TTC549 (cell line): ENCODE data around the gene CSAD.
"Not testable (repeated sequence)": the region's sequence is repeated elsewhere in the genome, so short reads cannot be mapped to it uniquely, and the experiment has no call there.

Source experiments
- FAIRE-seq: peaks from 2 replicates; lab custom pipeline; 2012; peaks lifted over from hg19 to GRCh38; lab: Jason Lieb, UNC

Gene CSAD

GRCh38 chr12:53217931-53218307, 37.2 kb upstream of the CSAD start:
- no peak for FAIRE-seq

DNA sequence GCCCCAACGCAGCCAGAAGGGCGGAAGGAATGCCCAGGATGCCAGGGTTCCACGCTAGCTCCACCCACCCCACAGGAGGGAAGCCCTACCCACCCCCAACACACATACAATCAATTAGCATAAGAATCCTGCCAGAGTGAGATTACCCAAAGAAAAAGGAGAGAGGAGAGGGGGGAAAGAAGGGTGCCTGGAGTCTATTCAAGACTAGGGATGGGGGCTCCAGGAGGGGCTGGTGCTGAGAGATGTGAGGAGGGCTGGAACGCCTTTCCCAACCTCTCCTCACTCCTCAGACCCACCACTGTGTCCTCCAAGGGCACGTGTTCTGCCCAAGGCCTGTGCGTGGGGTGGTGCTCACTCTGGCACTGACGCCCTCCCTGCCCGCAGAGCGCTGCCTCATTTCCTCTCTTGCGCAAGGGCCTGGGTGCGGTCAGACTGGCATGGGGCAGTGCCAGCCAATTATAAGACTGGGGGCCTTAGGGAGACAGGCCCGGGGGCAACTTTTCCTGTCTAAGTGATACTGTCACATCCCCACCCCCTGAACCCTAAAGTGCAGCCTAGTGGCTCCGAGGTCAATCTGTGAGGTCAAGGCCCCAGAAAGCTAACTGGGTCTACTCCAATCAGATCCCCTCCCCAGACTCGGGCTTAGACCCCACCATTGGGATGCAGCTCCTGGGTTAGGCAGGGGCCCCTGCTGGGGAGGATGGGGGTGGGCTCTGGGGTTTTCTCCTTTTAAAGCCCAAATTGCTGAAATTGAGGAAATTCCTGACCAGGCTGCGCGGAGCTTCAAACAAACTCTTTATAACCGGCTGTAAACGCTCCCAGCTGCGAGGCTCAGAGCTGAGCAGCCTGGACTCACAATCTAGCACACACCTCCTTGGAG, 36.6 kb upstream of the CSAD start:
- FAIRE-seq, result no peak

- no peak for FAIRE-seq
Measured at GRCh38 chr12:53215497-53215896, 34.8 kb upstream of the CSAD start.

DNA sequence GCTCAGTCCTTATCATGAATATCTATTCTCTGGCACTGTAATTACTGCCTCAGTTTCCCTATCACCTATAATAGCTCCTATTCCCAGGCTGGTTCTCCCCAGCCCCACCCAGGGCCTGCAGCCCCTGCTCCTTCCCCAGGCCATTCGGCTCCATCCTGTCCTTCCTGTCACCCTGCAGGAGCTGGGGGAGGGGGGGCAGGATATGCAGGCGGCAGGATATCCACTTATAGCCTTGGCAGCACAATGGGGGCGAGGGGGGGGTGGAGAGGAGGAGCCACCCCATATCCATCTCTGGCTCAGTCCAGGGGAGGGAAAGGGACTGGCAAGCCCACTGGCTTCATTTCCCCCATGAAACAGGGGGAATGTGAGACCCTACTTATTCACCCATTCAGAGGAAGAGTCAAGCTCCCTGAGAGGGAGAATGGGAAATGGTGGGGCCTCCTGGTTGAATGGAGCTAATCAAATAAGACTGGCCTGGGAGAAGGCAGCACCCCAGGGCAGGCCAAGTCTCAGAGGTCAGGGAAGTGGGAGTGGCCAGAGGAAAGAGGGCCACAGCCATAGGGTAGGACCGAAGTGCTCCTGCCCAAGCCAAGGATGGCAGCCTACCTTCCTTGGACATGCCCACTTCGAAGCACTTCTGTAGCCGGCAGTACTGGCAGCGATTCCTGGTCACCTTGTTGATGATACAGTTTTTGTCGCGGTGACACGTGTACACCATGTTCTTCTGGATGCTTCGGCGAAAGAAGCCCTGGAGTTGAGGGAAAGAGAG, 34.1 kb upstream of the CSAD start:
- FAIRE-seq, result no peak

GRCh38 chr12:53214221-53214620, 33.5 kb upstream of the CSAD start:
- FAIRE-seq, result no peak

DNA sequence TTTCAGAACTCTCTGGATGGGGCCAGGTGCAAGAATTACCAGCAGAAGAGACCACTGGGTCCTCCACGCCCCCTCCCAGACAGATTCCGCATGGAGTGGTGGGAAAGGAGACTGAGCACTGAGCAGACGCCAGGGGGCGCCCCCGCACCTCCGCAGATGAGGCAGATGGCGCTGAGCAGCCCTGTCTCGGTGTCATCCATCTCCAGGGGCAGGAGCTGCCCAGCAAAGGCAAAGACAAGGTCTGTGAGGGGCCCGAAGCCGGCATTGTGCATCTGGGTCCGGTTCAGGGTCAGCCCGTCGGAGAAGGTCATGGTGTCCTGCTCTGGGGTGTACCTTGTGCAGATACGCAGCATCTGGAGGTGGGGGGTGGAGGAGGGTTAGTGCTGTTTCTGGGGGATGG, 32.6 kb upstream of the CSAD start:
- FAIRE-seq, result no peak

- FAIRE-seq, result no peak
Measured at GRCh38 chr12:53212931-53213330, 32.2 kb upstream of the CSAD start.

DNA sequence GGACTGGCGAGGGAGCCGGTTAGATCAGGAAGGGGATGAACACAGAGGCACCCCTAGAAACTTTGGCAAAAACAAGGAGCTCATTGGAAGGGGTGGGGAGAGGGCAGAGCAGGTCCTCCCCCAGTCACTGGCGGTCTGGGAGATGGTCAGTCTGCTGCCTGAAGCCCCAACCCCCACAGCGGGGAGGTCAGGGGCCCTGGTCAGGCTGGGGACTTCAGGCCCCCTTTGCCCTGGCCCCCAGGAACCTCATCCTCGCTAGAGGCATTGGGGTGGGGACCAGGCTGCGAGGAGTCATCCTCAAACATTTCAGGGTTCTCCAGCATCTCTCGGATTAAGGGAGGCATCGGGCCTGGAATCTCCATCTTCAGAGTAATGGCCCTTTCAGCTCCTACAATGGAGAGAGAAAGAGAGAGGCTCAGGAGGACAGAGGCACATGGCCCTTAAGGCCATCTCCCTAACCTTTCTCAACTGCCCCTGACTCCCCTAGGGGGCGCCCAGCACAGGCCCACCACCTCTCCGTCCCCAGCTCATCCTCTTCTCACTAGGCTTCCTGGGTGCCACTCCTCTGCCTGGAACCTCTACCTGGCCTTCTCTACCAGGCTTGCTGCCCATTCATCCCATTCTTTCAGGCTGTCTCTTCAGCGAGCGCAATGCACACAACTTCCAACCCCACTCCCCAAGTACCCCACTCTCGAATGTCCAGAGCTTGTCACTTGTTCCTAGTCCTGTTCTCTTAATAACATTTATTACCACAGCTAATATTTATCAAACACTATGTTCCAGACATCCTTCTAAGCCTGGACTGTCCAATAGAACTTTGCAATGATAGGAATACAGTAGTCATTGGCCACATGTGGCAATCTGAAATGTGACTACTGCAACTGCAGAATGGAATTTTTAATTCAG, 31.0 kb upstream of the CSAD start:
- FAIRE-seq, result no peak

DNA sequence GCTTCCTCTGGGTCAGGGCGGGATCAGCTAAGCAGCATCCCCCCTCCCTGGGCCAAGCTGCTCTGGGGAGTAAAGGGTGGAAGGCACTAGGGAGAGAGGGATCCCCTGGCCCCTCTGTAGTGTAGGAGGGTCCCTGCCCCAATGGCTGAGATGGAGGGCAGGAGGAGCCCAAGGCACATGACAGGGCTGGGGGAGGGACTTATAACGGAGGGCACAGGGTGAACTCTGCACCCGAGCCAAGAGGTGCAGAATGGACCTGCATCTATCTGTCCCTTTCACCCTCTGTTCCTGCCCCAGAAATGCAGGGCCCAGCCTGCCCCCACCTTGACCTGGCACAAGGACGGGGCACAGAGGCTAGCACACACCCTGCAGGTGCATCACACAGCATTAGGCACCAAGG, 30.1 kb upstream of the CSAD start:
- no peak for FAIRE-seq

- FAIRE-seq, result no peak
Measured at GRCh38 chr12:53208877-53209463, 28.2 kb upstream of the CSAD start.

DNA sequence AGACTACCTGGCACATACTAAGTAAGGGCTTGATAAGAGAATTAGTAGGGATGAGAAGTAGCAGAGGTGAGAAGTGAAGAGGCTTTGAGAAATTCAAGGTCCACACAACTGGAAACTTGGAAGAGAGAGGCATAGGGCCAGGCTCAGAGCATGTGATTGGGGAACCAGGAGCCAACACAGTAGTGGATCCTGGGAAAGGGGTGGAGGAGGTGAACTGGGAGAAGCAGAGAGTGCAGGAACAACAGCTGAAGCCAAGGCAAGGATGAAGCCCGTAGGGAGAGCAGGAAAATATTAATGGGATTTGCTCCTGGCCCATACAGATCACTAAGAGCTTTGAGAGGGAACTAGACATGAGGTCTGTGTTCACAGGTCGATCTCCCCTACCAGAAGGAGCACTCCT, 27.7 kb upstream of the CSAD start:
- FAIRE-seq, result no peak

DNA sequence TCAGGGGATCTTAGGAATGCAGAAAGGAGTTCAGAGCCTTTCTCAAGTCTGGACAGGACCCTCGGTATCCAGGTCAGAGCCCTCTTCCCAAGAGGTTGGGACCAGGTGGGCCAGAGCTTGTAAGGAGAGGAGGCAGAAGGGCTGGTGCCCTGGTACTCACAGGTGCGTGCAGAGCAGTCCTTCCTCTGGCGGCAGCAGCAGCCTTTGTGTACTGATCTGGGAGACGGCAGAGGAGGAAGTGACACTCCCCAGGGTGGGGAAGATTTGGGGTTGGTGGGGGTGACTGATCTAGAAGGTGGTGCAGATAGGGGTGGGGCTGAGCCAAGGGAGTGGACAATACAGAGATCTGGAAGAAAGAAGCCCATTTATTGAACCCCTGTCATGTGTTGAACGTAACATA, 26.3 kb upstream of the CSAD start, which contains the start of gene ITGB7:
TSS of gene ITGB7 (minus strand) at position 210 of the 400 bp plus-strand sequence. CDS start 6,808 bp downstream, outside the sequence.
- no peak for FAIRE-seq

DNA sequence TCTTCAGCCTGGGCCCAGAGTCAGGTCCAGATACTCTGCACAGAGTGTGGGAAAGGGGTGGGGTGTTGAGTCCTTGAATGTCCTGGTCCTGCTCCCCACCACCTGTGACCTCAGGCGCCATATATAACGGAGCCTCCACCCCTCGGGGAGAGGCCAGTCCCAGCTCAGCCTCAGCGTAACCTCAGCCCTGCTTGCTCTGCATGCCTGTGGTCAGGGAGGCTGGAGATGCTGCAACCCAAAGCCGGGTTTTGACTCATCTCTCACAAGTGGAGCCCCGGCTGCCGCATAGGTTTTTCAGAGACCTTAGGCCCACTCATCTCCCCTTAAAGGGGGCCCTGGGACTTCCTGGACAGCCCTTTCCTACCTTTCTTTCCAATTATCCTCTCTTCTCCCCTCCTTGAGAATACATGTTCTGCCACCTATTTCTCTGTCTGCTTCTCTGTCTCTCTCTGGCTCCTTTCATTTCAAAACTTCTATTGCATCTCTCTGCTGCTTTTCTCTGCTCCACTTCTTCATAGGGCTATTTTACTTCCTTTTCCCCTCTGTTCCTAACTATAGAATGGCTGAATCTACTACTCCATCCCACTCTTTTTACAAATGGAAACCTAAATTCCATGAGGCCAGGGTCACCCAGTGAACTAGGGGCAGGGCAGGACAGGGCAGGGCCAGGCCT, 25.2 kb upstream of the CSAD start:
- FAIRE-seq, result no peak

DNA sequence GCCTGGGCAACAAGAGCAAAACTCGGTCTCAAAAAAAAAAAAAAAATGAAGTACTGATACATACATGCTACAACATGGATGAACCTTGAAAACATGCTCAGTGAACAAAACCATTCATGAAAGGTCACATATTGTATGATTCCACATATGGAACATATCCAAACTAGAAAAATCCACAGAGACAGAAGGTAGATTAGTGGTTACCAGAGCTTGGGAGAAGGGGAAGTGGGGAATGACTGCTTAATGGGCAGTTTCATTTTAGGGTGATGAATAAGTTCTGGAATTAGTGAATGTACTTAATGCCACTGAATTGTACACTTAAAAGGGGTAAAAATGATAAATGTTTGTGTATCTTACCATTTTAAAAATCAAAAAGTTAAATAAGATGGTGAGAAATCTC, 23.6 kb upstream of the CSAD start:
- no peak for FAIRE-seq

GRCh38 chr12:53202316-53202715, 21.6 kb upstream of the CSAD start:
- FAIRE-seq, result not testable (repeated sequence)

- FAIRE-seq, result no peak
Measured at GRCh38 chr12:53201639-53202038, 20.9 kb upstream of the CSAD start.

GRCh38 chr12:53201177-53201541, 20.4 kb upstream of the CSAD start:
- FAIRE-seq, result no peak

DNA sequence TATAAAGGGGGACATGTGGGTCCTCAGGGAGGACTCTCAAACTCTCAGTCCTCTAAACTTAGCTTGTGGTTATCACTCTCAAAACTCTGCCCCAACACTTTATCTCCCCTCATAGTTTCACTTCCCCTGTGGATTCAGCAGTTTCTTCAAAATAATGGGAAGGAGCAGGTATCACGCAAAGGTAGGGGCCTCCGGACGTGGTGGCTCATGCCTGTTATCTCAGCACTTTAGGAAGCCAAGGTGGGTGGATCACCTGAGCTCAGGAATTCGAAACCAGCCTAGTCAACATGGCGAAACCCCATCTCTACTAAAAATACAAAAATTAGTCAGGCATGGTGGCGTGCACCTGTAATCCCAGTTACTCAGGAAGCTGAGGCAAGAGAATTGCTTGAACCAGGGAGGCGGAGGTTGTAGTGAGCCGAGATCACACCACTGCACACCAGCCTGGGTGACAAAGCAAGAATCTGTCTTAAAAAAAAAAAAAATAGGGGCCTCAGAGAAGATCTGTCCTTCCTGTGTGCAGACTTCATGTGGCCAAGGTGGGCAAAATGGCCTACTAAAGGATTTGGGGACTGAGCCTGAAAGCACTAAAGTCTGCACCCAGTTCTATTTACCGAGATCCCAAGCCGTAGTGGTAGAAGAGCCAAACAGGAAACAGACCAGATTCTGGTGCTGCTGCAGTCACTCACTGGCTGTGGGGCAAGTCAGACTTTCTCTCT, 19.9 kb upstream of the CSAD start:
- FAIRE-seq, result no peak

DNA sequence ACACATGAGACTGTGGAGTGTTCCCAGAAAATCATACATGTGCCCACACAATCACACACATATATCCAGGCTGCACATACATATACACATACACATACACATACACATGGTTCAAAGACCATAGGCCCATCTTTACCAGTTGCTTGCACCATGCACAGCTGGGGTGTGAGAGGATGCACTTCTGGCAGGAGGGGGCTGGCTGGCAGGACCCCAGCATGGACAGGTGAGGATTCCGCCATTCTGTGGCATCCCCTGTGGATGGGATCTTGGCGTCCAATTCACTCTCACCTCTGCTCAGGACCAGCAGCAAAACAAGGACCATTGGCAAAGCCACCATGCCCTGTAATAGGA, 19.4 kb upstream of the CSAD start:
- FAIRE-seq, result no peak

- no peak for FAIRE-seq
Measured at GRCh38 chr12:53199700-53200099, 19.0 kb upstream of the CSAD start.

GRCh38 chr12:53198486-53199110, 17.9 kb upstream of the CSAD start:
- no peak for FAIRE-seq
